Spinal cord (tissue), 4 donors: ENCODE data around the gene N4BP2L1. TPM values are rescaled to one million over a fixed set of nuclear protein-coding genes. Genes with fewer than 3 reads are reported as not detected.

Experiments used
- polyA plus RNA-seq, 2 donors: library from polyadenylated mRNA; unstranded; fragments of 120-200 nt; gene quantifications; one replicate each; pipeline ENCODE4 v1.2.1, GENCODE V29; 2013; ENCODE audit not compliant: insufficient read length in 2 of 2
- small RNA-seq: library from RNA; depleted of rRNA; stranded (forward); fragments of <200 nt; gene quantifications from one replicate; pipeline ENCODE3, GENCODE V24; 2014; ENCODE audit warnings: low replicate concordance
- total RNA-seq, 2 donors: library from RNA; depleted of rRNA in 1 of 2; stranded (reverse); fragments of 120-200 nt in 1 of 2; fragments of >200 nt in 1 of 2; gene quantifications; one replicate each; pipeline versions ENCODE4 v1.2.3 to v1.2.4, GENCODE V29; 2013 to 2014

Gene N4BP2L1
- total and polyA plus RNA-seq, 4 donors, result 18.0 to 23.4 (median 21.3) TPM

Small RNA genes lying within 50 kb of the gene (small RNA-seq; reads per million reads assigned to genes)
- not detected for gene RF00190

Other genes starting within 250 kb of the N4BP2L1 start
- not detected for gene ZAR1L, start 112.8 kb downstream of the N4BP2L1 start, total RNA-seq
- not detected for gene ZAR1L, start 112.8 kb downstream of the N4BP2L1 start, polyA plus RNA-seq
- 1 to 10 TPM; 4.6 to 7.0 TPM for gene BRCA2, start 112.6 kb downstream of the N4BP2L1 start, total RNA-seq
- 1 to 10 TPM; 4.1 to 4.9 TPM for gene BRCA2, start 112.6 kb downstream of the N4BP2L1 start, polyA plus RNA-seq
- gene N4BP2L2, start 110.7 kb upstream of the N4BP2L1 start, total RNA-seq, result 100 to 1,000 TPM; 178 to 187 TPM
- gene N4BP2L2, start 110.7 kb upstream of the N4BP2L1 start, polyA plus RNA-seq, result 10 to 100 TPM; 85.9 to 99.6 TPM
- 100 to 1,000 TPM in 1 of 2 donors, 10 to 100 TPM in 1; 59.8 to 136 TPM for gene PDS5B, start 158.3 kb upstream of the N4BP2L1 start, total RNA-seq
- 10 to 100 TPM; 39.1 to 53.9 TPM for gene PDS5B, start 158.3 kb upstream of the N4BP2L1 start, polyA plus RNA-seq